ENCODE data around the gene PRRT4. TPM values are rescaled to one million over a fixed set of nuclear protein-coding genes. Genes with fewer than 3 reads are reported as not detected.

Gene PRRT4
- total RNA-seq, 1 donor from 2014 or later: 17.4 TPM

DNA sequence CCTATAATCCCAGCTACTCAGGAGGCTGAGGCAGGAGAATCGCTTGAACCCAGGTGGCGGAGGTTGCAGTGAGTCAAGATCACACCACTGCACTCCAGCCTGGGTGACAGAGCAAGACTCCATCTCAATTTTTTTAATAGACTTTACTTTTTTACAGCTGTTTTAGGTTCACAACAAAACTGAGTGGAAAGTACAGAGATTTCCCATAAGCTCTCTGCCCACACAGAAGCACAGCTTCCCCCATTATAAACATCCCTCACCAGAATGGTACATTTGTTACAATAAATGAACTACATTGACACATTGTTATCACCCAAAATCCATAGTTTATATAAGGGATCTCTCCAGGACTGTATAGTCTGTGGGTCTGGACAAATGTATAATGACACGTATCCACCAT is 14.6 kb upstream of the PRRT4 start:
- no peak for DNase-seq (ENCODE audit: low spot score)

DNA sequence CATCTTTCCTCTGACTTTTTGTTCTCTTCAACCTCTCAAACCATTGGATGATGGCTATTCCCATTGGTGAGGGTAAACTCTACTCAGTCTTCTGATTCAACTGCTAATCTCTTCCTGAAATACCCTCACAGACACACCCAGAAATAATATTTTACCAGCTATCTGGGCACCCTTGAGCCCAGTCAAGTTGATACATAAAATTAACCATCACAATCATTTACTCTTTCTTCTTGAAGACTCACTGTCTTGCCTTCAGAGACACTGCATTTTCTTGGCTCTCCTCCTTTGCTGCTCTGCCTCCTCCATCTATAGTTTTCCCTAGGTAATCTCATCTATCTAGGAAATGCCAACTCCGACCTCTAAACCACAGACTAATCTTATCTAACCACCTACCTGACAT is 12.6 kb upstream of the PRRT4 start:
- DNase-seq (ENCODE audit: low spot score): no peak

DNA sequence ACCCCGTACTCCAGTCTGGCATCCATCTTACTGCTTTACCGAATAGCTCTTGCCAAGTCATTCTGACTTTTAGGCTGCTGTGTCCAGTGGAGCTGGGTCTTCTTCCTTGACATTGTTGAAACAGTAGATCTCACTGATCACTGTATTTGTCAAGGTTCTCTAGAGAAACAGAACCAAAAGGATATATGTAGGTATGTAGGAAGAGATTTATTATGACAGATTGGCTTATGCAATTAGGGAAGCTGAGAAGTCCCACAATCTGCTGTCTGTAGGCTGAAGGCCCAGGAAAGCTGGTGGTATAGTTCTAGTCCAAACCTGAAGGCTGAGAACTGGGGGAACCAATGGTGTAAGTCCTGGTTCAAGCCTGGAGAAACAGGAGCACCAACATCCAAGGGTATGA is 12.1 kb upstream of the PRRT4 start:
- DNase-seq (ENCODE audit: low spot score): no peak

DNA sequence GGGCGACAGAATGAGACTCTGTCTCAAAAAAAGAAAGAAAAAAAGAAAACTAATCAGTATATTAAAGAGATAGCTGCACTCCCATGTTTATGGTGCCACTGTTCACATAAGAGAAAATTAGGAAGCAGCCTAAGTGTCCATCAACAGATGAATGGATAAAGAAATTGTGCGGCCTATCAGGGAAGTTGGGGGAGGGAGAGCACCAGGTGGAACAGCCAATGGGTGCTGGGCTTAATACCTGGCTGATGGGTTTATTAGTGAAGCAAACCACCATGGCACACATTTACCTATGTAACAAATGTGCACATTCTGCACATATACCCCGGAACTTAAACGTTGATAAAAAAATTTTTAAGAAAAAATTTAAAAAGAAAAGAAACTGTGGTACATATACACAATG is 9.0 kb upstream of the PRRT4 start:
- DNase-seq (ENCODE audit: low spot score): no peak

DNA sequence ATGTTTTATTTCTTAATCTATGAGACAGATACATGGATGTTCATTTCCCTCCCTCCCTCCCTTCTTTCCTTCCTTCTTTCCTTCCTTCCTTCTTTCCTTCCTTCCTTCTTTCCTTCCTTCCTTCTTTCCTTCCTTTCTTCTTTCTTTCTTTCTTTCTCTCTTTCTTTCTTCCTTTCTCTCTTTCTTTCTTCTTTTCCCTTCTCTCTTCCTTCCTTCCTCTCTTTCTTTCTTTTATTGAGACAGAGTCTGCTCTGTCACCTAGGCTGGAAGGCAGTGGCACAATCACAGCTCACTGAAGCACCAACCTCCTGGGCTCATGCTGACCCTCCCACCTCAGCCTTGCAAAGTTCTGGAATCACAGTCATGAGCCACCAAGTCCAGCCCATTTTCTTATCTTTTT is 5.5 kb upstream of the PRRT4 start:
- DNase-seq (ENCODE audit: low spot score): no peak

DNA sequence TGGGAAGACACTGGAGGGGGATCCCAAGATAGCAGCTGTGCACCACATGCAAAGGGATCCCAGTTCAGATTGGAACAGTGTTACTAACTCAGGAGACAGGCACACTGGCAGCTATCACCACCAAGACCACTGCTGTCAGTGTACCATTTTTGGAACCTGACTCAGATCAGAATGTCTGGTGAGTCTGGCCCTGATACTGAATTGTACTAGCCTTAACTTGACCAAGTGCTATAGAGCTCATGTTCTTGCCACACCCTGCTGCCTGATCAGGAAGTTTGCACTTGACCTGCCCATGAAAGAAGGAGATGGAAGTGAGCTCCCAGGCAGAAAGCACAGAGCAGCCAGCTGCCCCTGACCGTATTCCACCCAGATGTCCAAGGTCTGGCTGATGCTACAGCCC is 4.8 kb upstream of the PRRT4 start:
- no peak for DNase-seq (ENCODE audit: low spot score)

DNA sequence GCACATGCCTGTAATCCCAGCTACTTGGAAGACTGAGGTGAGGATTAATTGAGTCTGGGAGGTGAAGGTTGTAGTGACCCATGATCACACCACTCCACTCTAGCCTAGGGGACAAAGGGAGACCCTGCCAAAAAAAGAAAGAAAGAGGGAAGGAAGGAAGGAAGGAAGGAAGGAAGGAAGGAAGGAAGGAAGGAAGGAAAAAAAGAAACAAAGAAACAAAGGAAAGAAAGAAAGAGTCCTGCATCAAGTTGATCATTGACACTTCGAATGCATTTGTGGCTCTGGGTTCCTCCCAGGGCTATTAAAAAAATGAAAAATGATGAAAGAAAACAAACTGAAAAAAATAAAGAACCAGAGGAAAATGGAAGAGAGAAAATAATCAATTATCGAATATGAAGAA is 3.9 kb upstream of the PRRT4 start:
- no peak for DNase-seq (ENCODE audit: low spot score)

DNA sequence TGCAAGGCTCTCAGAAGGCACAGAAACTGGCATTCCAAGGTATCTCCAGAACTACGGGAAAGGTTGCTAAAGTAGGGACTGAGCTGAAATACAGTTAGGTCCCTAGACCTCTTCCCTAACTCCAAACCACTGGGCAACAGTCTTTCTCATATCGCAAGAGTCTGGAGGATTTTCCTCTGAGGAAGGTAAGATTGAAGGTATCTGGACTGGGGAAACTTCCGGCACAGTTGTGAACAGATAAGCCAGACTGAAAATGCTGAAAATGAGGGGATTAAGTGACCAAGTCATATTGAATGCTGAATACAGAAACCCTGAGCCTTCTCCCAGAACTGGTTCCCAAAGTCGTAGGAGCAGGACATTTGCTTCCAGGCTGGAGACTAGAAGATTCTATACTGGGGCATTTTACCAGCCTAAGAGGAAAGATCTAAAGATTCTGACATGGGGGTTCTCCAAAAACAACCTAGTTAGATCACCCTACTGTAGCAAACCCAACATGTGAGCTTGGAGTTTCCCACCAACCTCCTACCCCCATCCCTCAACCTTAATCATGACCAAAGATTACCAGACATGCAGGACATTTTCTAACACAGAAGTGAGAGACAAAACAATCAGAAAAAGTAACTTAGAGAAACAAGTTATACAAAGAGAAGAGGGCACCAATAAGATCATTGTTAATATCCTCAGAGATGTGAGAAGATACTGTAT is 2.8 kb upstream of the PRRT4 start:
- DNase-seq (ENCODE audit: low spot score): no peak

DNA sequence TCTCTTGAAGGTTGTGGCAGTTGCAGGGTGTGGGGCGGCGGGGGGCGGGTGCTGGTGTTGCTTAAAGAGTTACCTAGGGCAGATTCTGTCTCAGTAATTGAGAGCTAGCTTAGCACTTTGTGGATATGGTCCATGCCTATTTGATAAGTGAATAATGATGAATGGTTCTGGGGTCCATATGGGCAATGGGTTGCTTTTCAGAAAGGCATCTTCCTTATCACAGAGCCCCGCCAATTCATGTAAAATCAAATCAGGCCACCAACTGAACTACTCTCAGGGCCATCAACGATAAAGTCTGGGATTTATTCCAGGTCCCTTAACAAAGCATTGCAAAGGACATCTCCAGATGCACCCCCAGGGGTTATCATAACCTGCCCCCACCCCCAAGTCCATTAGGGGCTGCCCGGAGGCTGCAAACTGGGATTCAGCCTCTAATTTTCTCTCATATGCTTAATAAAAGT is 1.8 kb upstream of the PRRT4 start:
- no peak for DNase-seq (ENCODE audit: low spot score)

DNA sequence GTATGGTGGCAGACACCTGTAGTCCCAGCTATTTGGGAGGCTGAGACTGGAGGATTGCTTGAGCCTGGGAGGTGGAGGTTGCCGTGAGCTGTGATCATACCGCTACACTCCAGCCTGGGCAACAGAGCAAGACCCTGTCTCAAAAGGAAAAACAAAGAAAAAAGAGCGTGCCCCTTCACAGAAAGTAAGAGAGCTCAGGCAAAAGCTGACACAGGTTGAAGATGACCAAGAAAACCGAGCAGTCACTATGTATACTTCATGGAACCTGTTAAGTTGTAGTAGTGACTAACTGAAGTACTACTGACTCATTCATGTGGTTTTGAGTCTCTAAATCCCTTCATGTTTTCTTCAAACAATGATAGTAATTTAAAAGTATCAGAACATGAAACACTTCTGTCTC is 1.2 kb upstream of the PRRT4 start:
- DNase-seq (ENCODE audit: low spot score): no peak

DNA sequence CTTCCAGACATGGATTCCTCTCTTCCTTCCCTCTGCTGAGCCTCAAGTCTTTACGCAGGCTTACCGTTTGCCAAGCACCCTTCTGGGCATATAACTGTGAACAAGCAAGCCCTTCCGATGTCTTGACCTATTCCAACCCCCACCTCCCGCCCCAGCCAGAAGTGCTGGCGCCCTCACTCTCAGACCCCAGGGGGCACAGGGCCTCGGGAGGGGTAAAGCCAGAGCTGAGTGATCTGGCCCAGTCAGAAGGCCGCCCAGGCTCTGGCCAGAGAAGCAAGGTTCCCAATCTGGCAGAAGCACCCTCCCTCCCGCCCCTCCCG is 1.2 kb downstream of the PRRT4 start:
- DNase-seq (ENCODE audit: low spot score): no peak

DNA sequence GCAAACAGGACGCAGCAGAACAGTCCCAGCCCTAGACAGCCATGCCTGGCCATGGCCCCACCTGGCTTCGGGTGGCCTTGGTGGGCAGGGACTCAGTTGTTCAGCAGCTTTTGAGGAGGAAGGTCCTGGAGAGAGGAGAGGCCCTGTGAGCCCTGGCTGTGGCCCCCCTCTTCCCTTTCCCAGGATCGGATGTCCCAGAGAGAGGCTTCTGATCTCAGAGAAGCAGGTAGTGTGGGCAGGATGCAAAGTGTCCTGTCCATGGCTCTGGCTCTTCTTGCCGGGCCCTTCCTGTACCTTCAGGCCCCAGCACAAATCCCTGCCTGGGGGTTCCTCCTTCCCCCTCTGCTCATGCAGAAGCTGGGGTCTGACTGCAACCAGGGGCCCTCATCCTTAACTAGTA is 1.6 kb downstream of the PRRT4 start:
- no peak for DNase-seq (ENCODE audit: low spot score)

DNA sequence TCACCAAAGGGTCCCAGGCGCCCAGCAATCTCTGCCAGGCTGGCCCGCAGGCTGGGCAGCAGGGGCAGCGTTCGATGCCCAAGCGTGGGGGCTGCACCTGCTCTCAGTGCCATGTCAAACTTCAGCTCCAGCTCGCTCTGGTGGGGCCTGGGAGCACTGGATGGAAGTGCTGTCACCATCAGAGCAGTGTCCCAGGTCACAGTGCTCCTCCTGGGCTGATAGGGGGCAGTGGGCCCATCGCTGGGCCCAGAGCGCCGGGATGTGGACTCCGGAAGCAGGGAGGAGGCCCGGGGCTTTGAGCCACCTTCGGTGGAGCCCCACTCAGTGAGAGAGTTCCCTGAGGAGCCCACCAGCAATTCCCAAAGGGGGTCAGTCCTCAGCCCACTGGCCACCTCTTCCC is 2.2 kb downstream of the PRRT4 start:
- no peak for DNase-seq (ENCODE audit: low spot score)

DNA sequence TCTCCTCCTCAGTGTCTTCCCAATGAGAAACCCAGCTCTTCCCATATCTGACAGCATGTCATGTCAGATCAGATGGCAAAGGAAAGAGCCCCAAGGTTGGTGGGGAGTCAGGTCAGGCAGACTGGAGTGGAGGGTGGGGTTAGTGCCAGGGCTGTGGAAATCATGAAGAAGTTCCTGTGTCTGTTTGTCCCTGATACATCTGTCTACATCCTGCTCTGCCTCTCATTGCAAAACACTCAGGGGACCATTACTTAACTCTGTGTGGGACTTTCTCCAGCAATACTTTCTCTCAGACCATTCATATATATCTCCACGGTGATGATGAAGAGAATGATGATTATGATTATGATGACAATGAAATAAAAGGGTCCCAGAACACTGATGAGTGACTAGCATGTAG is 3.3 kb downstream of the PRRT4 start:
- DNase-seq (ENCODE audit: low spot score): no peak

DNA sequence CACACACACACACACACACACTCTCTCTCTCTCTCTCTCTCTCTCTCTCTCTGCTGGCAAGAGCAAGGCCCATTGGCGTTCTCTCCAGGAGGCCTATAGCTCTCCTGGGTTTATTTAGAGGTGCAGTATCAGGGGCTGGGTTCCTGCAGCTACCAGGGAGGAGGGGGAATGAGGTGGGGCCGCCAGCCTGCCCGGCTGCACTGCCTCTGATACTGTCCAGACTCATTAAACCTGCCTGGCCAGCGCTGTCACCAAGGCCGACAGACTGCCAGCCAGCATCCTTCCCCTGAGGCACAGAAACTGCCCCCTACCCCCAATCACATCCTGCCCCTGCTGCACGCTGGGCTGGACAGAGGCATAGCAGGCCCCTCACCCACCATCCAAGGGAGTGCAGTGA is 4.3 kb downstream of the PRRT4 start:
- DNase-seq (ENCODE audit: low spot score): no peak

DNA sequence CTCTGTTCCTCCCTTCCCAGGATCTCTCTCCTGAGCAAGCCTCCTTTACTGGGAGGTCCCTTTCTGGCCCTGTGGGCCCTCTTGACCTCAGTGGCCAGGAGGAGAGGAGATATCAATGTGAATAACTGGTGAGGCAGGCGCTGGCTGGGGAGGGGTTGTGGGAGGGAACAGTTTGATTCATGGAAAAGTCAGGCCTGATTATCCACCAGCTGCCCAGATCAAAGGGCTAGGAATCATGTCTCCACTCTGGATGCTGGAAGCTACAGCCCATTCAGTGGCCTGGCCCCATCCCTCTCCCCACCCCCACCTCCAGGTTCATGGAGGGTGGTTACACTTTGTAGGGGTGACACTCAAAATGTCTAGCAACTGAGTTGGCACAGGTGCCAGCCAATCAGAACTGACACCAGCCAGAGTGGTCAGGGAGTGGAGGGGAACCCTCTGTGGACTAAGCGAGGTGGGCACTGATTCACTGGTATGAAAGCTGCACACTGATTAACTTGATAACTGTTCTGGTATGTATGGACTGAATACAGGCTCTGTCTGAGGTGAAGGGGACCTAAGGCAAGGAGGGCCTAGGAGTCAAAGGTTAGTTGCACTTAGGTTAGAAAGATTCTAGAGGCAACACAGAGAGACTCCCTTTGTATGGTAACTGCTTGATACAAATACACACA is 4.8 kb downstream of the PRRT4 start:
- DNase-seq (ENCODE audit: low spot score): no peak

DNA sequence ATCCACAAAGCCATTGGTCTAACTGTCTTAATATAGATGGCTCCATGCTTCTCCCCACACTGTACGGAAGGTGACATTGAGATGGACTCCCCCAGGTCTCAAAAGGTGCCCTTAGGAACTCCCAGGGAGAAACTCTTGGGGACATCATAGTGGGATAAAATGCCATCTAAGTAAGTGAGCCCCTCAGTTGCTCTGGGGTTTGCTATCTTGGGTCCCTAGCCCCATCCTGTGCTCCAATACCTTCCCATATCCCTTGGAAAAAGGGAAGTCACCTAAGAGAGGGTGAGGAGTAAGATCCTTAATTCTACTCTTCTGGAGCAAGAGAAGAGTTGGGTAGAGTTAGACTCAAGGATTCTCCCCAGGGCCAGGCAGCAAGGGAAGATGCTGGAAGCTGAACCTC is 7.9 kb downstream of the PRRT4 start:
- DNase-seq (ENCODE audit: low spot score): no peak

DNA sequence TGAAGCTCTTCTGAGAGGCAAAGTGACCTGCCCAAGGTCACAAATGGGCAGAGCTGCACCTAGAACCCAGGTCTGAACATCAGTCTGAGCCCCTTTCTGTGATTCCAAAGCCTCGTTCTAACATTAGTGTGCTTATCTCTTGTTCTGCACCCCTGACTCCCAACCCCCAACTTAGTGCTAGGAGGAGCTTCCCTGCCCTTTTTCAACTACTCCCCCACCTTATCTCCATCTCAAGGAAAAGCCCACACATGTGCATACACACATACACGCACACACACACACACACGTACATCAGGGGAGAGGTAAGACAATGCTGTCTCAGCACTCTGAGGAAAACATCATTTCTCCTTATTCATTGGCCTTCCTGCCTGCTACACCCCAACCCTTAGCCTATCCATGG is 8.3 kb downstream of the PRRT4 start:
- DNase-seq (ENCODE audit: low spot score): no peak

DNA sequence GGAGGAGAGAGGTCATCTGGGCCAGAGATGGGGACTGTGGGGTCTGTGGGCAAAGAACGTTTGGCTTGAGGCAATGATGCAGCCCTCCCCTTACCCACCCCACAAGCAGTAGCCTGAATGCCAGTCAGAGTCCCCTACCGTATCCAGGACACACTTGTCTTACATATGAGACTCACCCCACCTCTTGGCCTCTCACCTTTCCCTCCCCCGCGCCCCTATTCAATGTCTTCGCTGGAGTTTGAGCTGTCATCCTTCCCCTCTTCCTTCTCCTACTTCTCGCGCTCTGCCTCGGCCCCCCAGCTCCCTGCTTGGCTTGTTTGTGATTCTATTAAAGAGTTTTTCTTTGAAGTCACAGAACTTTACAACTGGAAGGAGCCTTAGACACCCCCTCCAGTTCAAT is 8.9 kb downstream of the PRRT4 start:
- DNase-seq (ENCODE audit: low spot score): no peak

DNA sequence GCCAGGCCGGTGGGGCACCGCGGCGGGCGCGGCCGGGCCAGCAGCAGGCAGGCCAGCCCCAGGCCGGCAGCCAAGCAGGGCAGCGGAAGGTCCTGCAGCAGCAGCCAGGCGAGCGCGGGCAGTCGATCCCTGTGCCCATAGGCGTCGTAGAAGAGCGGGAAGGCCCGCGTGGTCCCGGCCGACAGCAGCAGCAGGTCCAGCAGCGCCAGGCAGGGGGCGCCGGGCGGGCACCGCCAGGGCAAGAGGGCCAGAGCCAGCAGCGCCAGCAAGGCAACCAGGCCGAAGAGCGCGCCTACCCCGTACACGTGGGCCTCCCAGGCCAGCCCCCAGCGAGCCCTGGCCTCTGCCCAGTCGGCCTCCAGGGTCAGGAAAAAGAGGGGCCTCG is 9.3 kb downstream of the PRRT4 start:
- no peak for DNase-seq (ENCODE audit: low spot score)

DNA sequence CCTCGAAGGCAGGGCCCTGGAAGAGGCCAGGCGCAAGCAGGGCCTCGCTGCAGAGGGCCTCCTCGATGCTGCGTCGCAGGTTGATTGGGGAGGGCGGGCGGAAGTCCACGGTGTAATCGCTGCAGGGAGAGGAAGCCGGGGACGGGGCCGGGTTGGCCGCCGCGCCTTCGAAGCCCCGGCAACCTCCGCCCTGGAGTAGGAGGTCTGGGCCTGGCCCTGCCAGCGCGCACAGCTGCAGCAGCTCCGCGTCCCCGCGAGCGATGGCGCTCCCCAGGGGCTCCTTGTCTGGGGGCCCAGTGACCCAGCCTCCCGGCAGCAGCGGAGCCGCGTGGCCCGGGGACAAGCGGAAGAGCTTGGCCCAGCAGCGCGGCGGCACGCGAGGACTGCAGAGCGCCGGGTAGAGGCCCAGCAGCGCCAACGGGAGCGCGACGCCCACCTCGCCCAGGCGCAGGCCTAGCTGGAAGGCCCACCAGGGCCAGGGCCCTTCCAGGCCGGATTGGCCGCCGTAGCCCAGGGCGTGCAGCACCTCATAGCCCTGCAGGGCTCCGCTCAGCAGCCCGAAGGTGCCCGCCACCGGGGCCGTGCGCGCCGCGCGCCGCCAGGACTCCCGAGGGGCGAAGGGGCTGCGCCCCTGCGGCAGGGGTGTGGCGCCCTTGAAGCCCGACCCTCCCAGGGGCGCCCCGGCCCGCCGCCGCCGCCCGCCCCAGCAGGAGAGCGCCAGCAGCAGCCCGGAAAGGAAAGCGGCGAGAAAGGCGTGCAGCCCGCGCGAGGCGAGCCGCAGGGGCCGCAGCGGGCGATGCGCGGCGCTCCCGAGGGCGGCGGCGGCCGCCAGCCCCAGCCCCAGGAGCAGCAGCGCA is 10.0 kb downstream of the PRRT4 start:
- no peak for DNase-seq (ENCODE audit: low spot score)

DNA sequence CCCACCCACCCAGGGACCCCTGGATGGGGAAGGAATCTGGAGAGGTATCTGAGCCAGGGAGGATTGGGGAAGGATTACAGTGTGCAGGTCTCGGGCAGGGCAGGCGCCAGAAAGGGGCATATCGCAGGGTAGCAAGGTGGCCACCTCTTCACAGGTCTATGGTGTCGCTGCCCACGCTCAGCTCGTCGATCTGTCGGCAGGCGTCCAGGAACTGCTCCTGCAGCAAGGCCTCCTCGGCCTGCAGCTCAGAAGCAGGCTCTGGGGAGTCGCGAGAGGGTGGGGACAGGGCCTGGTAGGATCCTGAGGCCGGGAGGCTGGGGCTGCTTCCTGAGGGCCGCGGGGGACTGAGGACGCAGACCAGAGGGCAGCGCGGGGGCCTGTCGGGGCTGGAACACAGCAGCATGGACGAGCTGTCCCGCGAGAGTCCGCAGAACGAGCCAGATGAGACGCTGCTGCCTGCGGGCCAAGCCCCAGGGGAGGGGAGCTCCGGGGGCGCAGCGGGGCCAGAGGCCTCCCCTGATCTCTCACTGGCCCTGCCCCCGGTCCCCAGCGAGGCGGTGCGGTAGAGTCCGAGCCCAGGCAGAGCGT is 10.7 kb downstream of the PRRT4 start:
- DNase-seq (ENCODE audit: low spot score): no peak

Measured in mesenteric fat pad (tissue), 1 donor.